GM12891 (cell line): ENCODE measurements around the gene GTF3C5.

ENCODE experiments used
- POLR2A ChIP-seq: IDR thresholded peaks from 2 replicates; pipeline ENCODE4 v1.6.1; 2011; ENCODE audit warnings: low read depth, low read length, control low read depth
- POLR2AphosphoS5 ChIP-seq: IDR thresholded peaks from 2 replicates; pipeline ENCODE4 v1.6.1; 2011; ENCODE audit warnings: low read depth, low read length, control low read depth
- POU2F2 ChIP-seq: IDR thresholded peaks from 2 replicates; pipeline ENCODE4 v1.6.1; 2011; ENCODE audit warnings: low read depth, mild to moderate bottlenecking, control low read depth, low read length, moderate library complexity
- SPI1 ChIP-seq: IDR thresholded peaks from 2 replicates; pipeline ENCODE4 v1.6.1; 2011; ENCODE audit warnings: low read depth, low read length, control low read depth
- TAF1 ChIP-seq: IDR thresholded peaks from 2 replicates; pipeline ENCODE4 v1.6.1; 2011; ENCODE audit warnings: low read depth, low read length, control low read depth

GRCh38 chr9:133032171-133032570 lies 1.4 kb downstream of the GTF3C5 start:
- TF ChIP-seq POLR2AphosphoS5: no peak
- no peak for TF ChIP-seq POLR2A
- no peak for TF ChIP-seq TAF1
- TF ChIP-seq SPI1: no peak
- no peak for TF ChIP-seq POU2F2
